Measurements from ENCODE around the gene MBNL2.

- TF ChIP-seq POLR2AphosphoS5 (IDR thresholded peaks at IDR 0.05) (no peak), POLR2A (IDR thresholded peaks at IDR 0.05; ENCODE audit: low read depth) (no peak), EP300 (IDR thresholded peaks at IDR 0.05) (no peak)
- TF ChIP-seq, protein P1, sequence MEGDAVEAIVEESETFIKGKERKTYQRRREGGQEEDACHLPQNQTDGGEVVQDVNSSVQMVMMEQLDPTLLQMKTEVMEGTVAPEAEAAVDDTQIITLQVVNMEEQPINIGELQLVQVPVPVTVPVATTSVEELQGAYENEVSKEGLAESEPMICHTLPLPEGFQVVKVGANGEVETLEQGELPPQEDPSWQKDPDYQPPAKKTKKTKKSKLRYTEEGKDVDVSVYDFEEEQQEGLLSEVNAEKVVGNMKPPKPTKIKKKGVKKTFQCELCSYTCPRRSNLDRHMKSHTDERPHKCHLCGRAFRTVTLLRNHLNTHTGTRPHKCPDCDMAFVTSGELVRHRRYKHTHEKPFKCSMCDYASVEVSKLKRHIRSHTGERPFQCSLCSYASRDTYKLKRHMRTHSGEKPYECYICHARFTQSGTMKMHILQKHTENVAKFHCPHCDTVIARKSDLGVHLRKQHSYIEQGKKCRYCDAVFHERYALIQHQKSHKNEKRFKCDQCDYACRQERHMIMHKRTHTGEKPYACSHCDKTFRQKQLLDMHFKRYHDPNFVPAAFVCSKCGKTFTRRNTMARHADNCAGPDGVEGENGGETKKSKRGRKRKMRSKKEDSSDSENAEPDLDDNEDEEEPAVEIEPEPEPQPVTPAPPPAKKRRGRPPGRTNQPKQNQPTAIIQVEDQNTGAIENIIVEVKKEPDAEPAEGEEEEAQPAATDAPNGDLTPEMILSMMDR (IDR thresholded peaks at IDR 0.05) = no peak
These were observed 51.3 kb downstream of the MBNL2 start for GRCh38 chr13:97273341-97273831.
